NB4 (cell line): ENCODE results near the gene UMPS.
A peak's percentile ranks its signal among the peaks of the same experiment; 100 is the strongest.

ENCODE experiments used
- DNase-seq: peaks from one replicate; pipeline ENCODE4 v3.0.0; 2010; ENCODE audit warnings: low read depth
- H3K4me3 ChIP-seq: one replicate; pipeline ENCODE4 v1.5.1; 2011; ENCODE audit warnings: mild to moderate bottlenecking, low read depth, low read length, moderate library complexity
- MYC ChIP-seq: IDR thresholded peaks from 2 replicates; pipeline ENCODE4 v1.6.1; 2011; ENCODE audit warnings: low read depth, low read length
- POLR2A ChIP-seq: IDR thresholded peaks from 2 replicates; pipeline ENCODE4 v1.6.1; 2011; ENCODE audit warnings: mild to moderate bottlenecking; ENCODE audit not compliant: insufficient read length; ENCODE audit errors: extremely low read depth
- TF ChIP-seq, protein P1 (sequence below): IDR thresholded peaks from one replicate; pipeline ENCODE4 v1.5.1; 2012; ENCODE audit warnings: low read depth, low read length
- TF ChIP-seq, protein P2 (sequence below): IDR thresholded peaks from 2 replicates; pipeline ENCODE4 v1.6.1; 2011; ENCODE audit warnings: low read depth, low read length

Gene UMPS

DNA sequence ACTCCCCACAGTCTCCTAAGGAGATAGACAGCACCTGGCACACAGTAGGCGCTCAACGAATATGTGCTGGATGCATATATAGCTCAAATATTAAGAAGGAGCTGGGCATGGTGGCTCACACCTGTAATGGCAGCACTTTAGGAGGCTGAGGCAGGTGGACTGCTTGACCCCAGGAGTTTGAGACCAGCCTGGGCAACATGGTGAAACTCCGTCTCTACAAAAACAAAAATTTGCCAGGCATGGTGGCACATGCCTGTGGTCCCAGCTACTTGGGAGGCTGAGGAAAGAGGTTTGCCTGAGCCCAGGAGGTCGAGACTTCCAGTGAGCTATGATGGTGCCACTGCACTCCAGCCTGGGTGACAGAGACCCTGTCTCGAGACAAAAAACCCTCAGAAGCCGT lies 37.4 kb downstream of the UMPS start:
- TF ChIP-seq, protein P1, sequence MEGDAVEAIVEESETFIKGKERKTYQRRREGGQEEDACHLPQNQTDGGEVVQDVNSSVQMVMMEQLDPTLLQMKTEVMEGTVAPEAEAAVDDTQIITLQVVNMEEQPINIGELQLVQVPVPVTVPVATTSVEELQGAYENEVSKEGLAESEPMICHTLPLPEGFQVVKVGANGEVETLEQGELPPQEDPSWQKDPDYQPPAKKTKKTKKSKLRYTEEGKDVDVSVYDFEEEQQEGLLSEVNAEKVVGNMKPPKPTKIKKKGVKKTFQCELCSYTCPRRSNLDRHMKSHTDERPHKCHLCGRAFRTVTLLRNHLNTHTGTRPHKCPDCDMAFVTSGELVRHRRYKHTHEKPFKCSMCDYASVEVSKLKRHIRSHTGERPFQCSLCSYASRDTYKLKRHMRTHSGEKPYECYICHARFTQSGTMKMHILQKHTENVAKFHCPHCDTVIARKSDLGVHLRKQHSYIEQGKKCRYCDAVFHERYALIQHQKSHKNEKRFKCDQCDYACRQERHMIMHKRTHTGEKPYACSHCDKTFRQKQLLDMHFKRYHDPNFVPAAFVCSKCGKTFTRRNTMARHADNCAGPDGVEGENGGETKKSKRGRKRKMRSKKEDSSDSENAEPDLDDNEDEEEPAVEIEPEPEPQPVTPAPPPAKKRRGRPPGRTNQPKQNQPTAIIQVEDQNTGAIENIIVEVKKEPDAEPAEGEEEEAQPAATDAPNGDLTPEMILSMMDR = no peak
- TF ChIP-seq MYC (no peak), POLR2A (no peak)
- TF ChIP-seq, protein P2, sequence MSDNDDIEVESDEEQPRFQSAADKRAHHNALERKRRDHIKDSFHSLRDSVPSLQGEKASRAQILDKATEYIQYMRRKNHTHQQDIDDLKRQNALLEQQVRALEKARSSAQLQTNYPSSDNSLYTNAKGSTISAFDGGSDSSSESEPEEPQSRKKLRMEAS = no peak

DNA sequence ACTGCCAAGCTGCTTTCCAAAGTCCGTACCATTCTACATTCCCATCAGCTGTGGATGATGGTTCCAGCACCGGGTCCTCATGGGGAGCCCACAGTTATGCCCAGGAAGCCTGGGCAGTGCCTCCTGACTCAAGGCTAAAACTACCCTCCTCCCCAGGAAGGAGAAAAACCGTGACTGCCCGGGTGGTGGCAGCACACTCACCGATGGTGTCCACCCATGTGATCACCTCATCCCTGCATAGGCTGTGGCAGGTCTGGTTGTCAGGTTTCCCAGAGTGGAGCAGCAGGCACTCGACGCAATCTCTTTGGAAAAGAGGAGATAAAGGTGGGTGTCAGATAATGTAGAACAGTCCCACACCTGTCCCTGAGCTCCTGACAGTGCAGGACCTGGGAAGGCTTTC lies 38.6 kb downstream of the UMPS start:
- H3K4me3 ChIP-seq = no peak overlapping the region
- TF ChIP-seq, protein P1 = peak; percentile 58
- TF ChIP-seq, protein P2 = 0 out of 2 replicates have a peak, but pooled peaks have one; percentile 21
- no peak for TF ChIP-seq POLR2A
- peak; percentile 26 for DNase-seq

More for the DNA sequence above, 37.4 kb downstream of the UMPS start:
- no peak for DNase-seq
- H3K4me3 ChIP-seq = no peak overlapping the region

DNA sequence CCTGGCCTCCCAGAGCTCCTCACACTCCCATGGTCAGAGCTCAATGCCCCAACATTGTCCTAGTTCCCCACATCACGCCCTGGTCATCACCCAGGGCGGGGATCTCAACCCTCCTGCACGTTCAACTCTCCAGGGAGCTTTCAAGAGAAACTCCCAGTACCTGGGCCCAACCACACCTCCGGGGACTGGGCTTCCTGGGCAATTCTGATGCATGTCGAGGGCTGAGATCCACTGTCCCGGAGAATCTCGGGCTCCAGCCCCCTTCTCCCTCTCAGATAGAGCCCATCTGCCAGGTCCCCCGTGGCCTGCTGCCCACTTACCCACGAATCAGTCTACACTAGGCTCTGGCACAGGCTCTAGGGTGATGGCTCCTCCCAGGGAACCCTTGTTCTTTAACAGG lies 39.2 kb downstream of the UMPS start:
- no peak for DNase-seq
- H3K4me3 ChIP-seq = no peak overlapping the region
- TF ChIP-seq, protein P1 = no peak
- TF ChIP-seq POLR2A (no peak), MYC (no peak)
- TF ChIP-seq, protein P2 = no peak

DNA sequence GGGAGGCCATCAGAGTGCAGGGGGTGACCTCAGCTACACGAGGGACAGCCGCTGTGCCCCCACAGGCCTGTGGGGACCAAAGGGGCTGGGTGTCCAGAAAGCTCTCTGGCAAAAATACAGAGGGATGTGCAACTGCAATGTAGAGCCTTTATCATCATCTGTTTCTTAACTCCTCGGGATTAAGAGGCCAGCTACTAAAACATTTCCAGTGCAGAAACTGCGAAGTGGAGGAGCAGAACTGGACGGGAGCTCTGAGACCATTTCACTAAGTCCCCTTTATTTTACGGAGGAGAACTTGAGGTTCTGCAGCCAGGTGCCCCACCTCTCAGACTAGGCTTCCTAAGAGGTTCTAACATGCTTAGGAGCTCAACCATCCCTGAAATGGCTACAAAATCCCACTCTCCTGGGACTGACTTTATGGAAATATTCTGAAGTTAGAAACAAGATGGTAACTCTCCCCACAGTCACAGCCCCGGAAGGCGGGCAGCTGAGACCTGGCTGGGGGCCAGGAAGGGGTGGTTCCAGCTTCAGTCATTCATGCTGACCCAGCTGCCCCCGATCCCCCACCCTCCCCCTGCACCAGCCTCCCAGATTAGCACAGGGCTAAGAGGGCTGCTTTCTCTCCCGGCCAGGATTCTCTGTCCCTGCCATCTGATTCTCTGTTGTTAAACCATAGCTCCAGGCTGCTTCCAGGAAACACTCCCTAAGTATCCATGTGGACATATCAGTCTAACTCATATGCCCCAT lies 40.3 kb downstream of the UMPS start:
- H3K4me3 ChIP-seq = no peak overlapping the region
- no peak for DNase-seq
- no peak for TF ChIP-seq POLR2A
- no peak for TF ChIP-seq MYC
- TF ChIP-seq, protein P2 = no peak
- TF ChIP-seq, protein P1 = no peak

DNA sequence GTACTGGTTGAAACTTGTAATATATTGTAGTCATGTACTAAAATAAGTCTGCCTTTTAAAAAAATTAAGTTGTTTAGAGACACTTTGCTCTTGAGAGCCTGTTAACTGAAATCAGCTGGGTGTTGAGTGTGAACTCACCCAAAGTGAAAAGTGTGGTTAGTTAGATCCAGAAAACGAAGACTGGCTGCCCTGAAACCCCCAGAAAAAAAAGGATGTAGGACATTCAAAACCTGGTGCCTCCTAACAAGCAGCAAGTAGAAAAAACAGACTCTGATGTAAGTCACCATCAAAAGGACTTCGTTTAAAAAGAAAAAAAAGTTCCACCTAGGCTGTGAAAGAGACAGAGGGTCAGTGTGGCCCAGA lies 40.8 kb downstream of the UMPS start:
- TF ChIP-seq, protein P1 = no peak
- TF ChIP-seq MYC (no peak), POLR2A (no peak)
- TF ChIP-seq, protein P2 = no peak
- no peak overlapping the region for H3K4me3 ChIP-seq
- DNase-seq = no peak
